OCI-LY3 (cell line): Measurements from ENCODE around the gene CELF2.

Experiments used
- H2AFZ ChIP-seq: fragments of 200-600, 300-600 bp; shearing (Covaris generic); 2 replicates; pipeline ENCODE4 v1.6.0; 2014; ENCODE audit warnings: antibody characterized with exemption, low read depth, low read length
- H3K27ac ChIP-seq: fragments of 200-600, 300-600 bp; sonication (generic); 2 replicates; pipeline ENCODE4 v1.5.1; 2014; ENCODE audit warnings: mild to moderate bottlenecking, low read length, moderate library complexity, mixed read lengths
- H3K27me3 ChIP-seq: fragments of 200-600, 300-600 bp; sonication (generic); 2 replicates; pipeline ENCODE4 v1.6.1; 2014; ENCODE audit warnings: low read depth, low read length, mixed read lengths
- H3K36me3 ChIP-seq: fragments of 200-600, 300-600 bp; sonication (generic); replicated peaks from 2 replicates; pipeline ENCODE3; 2014; ENCODE audit warnings: low read depth, low read length, mixed read lengths
- H3K4me1 ChIP-seq: fragments of 300-600, 200-600 bp; sonication (generic); 2 replicates; pipeline ENCODE4 v1.6.1; 2014; ENCODE audit warnings: low read length, mixed read lengths
- H3K4me2 ChIP-seq: fragments of 200-600, 300-600 bp; sonication (generic); 2 replicates; pipeline ENCODE4 v1.6.1; 2014; ENCODE audit warnings: low read length, mixed read lengths
- H3K4me3 ChIP-seq: fragments of 300-600, 200-600 bp; sonication (generic); 2 replicates; pipeline ENCODE4 v1.5.1; 2014; ENCODE audit warnings: antibody characterized with exemption, mild to moderate bottlenecking, low read length, moderate library complexity
- H3K79me2 ChIP-seq: fragments of 300-600, 200-600 bp; shearing (Covaris generic); 2 replicates; pipeline ENCODE4 v1.6.1; 2014; ENCODE audit warnings: mild to moderate bottlenecking, low read length, mixed read lengths
- H3K9ac ChIP-seq: fragments of 300-600, 200-600 bp; shearing (Covaris generic); 2 replicates; pipeline ENCODE4 v1.6.0; 2014; ENCODE audit warnings: mild to moderate bottlenecking, low read length, moderate library complexity
- H3K9me3 ChIP-seq: fragments of 200-600, 300-600 bp; shearing (Covaris generic); 2 replicates; pipeline ENCODE4 v1.6.1; 2014; ENCODE audit warnings: low read length, mixed read lengths; ENCODE audit not compliant: insufficient read depth
- H4K20me1 ChIP-seq: fragments of 200-600, 300-600 bp; sonication (generic); 2 replicates; pipeline ENCODE4 v1.6.1; 2016; ENCODE audit warnings: low read length, mixed read lengths; ENCODE audit not compliant: insufficient read depth
- CTCF ChIP-seq: fragments of 200-600, 300-600 bp; sonication (generic); IDR thresholded peaks from 2 replicates; pipeline ENCODE4 v1.5.1; 2014; ENCODE audit warnings: antibody characterized with exemption, low read length, low read depth
- EZH2phosphoT487 ChIP-seq: fragments of 200-600 bp; shearing (Covaris generic); IDR thresholded peaks from 2 replicates; pipeline ENCODE4 v1.6.1; 2018; ENCODE audit warnings: antibody characterized with exemption, mixed run types, low read depth

Gene CELF2

GRCh38 chr10:11142777-11143176, 125.1 kb downstream of the CELF2 start:
- H4K20me1 ChIP-seq, result no peaks in the 10 kb centered on the region
- H3K27me3 ChIP-seq, result peaks cover 10% of the 10 kb centered on the region; the same call in 1 of the 2 replicates
- no peaks in the 10 kb centered on the region for H3K79me2 ChIP-seq
- H2AFZ ChIP-seq, result peak overlapping the region; percentile 87
- H3K4me3 ChIP-seq, result peak overlapping the region; percentile 18; the same call in 1 of the 2 replicates
- H3K9me3 ChIP-seq, result no peaks in the 10 kb centered on the region
- H3K4me2 ChIP-seq, result peak overlapping the region; percentile 48
- peaks cover 24% of the 10 kb centered on the region for H3K4me1 ChIP-seq
- no peak overlapping the region for H3K27ac ChIP-seq
- H3K9ac ChIP-seq, result no peak overlapping the region
- no peaks in the 10 kb centered on the region for H3K36me3 ChIP-seq
- TF ChIP-seq EZH2phosphoT487, result no peak
- peak; percentile 30 for TF ChIP-seq CTCF

- H3K4me2 ChIP-seq, result peak overlapping the region; percentile 48
- peak overlapping the region; percentile 18; the same call in 1 of the 2 replicates for H3K4me3 ChIP-seq
- H3K9me3 ChIP-seq, result no peaks in the 10 kb centered on the region
- no peak for TF ChIP-seq EZH2phosphoT487
- no peak for TF ChIP-seq CTCF
- no peak overlapping the region for H3K9ac ChIP-seq
- peak overlapping the region; percentile 87 for H2AFZ ChIP-seq
- H3K27me3 ChIP-seq, result peaks cover 9% of the 10 kb centered on the region; the same call in 1 of the 2 replicates
- peaks cover 27% of the 10 kb centered on the region for H3K4me1 ChIP-seq
- no peak overlapping the region for H3K27ac ChIP-seq
- H3K79me2 ChIP-seq, result no peaks in the 10 kb centered on the region
- H4K20me1 ChIP-seq, result no peaks in the 10 kb centered on the region
- H3K36me3 ChIP-seq, result no peaks in the 10 kb centered on the region
These were observed 125.6 kb downstream of the CELF2 start for GRCh38 chr10:11143242-11143641.

- Histone ChIP-seq H3K27me3 (peaks cover 5% of the 10 kb centered on the region), H3K36me3 (no peaks in the 10 kb centered on the region), H3K4me3 (peak overlapping the region; percentile 63), H2AFZ (peak overlapping the region; percentile 100), H3K9ac (peak overlapping the region; percentile 35; the same call in 1 of the 2 replicates), H3K4me2 (peak overlapping the region; percentile 83), H3K27ac (no peak overlapping the region), H3K9me3 (no peaks in the 10 kb centered on the region), H3K79me2 (no peaks in the 10 kb centered on the region), H4K20me1 (no peaks in the 10 kb centered on the region), H3K4me1 (peaks cover 27% of the 10 kb centered on the region)
- TF ChIP-seq CTCF (no peak), EZH2phosphoT487 (no peak)
These were observed 127.2 kb downstream of the CELF2 start for GRCh38 chr10:11144626-11145494.

GRCh38 chr10:11145495-11145855, 127.8 kb downstream of the CELF2 start:
- TF ChIP-seq CTCF, result no peak
- TF ChIP-seq EZH2phosphoT487, result no peak
- H3K27ac ChIP-seq, result no peak overlapping the region
- peak overlapping the region; percentile 63 for H3K4me3 ChIP-seq
- H2AFZ ChIP-seq, result peak overlapping the region; percentile 100
- no peaks in the 10 kb centered on the region for H4K20me1 ChIP-seq
- peak overlapping the region; percentile 83 for H3K4me2 ChIP-seq
- no peaks in the 10 kb centered on the region for H3K36me3 ChIP-seq
- peak overlapping the region; percentile 35; the same call in 1 of the 2 replicates for H3K9ac ChIP-seq
- H3K4me1 ChIP-seq, result peaks cover 27% of the 10 kb centered on the region
- peaks cover 10% of the 10 kb centered on the region for H3K27me3 ChIP-seq
- no peaks in the 10 kb centered on the region for H3K79me2 ChIP-seq
- no peaks in the 10 kb centered on the region for H3K9me3 ChIP-seq
